Measurements from ENCODE around the gene PROS1. TPM values are rescaled to one million over a fixed set of nuclear protein-coding genes. Genes with fewer than 3 reads are reported as not detected.

The PROS1 gene
- total and polyA plus RNA-seq, 2 of the 8 experiments (the other 6 are each of a cell fraction or from before 2014, with no cell fraction given), result 0.65 to 2.5 TPM

DNA sequence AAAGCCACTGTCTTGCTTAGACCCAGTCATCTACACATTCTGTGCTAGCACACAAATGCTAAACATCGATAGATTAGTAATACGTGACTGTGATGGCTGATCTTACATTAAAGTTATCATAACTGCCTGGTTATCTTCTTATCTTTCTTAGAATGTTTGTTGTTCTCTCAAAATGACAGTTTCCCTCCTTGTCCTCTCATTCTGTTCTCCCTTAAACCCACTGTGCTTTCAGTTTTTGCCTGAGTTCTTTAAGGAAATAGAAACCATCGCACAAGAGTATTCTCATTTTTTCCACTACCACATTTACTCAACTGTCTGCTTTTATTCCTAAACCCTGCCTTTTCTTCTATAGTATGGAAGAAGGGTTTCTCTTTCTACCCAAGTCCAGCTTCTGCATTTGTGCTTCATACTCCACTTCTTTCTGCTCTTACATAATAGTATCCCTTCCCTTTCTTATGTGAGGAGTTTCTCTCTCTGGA, 37.6 kb upstream of the PROS1 start (continued):
- TF ChIP-seq, protein P1, sequence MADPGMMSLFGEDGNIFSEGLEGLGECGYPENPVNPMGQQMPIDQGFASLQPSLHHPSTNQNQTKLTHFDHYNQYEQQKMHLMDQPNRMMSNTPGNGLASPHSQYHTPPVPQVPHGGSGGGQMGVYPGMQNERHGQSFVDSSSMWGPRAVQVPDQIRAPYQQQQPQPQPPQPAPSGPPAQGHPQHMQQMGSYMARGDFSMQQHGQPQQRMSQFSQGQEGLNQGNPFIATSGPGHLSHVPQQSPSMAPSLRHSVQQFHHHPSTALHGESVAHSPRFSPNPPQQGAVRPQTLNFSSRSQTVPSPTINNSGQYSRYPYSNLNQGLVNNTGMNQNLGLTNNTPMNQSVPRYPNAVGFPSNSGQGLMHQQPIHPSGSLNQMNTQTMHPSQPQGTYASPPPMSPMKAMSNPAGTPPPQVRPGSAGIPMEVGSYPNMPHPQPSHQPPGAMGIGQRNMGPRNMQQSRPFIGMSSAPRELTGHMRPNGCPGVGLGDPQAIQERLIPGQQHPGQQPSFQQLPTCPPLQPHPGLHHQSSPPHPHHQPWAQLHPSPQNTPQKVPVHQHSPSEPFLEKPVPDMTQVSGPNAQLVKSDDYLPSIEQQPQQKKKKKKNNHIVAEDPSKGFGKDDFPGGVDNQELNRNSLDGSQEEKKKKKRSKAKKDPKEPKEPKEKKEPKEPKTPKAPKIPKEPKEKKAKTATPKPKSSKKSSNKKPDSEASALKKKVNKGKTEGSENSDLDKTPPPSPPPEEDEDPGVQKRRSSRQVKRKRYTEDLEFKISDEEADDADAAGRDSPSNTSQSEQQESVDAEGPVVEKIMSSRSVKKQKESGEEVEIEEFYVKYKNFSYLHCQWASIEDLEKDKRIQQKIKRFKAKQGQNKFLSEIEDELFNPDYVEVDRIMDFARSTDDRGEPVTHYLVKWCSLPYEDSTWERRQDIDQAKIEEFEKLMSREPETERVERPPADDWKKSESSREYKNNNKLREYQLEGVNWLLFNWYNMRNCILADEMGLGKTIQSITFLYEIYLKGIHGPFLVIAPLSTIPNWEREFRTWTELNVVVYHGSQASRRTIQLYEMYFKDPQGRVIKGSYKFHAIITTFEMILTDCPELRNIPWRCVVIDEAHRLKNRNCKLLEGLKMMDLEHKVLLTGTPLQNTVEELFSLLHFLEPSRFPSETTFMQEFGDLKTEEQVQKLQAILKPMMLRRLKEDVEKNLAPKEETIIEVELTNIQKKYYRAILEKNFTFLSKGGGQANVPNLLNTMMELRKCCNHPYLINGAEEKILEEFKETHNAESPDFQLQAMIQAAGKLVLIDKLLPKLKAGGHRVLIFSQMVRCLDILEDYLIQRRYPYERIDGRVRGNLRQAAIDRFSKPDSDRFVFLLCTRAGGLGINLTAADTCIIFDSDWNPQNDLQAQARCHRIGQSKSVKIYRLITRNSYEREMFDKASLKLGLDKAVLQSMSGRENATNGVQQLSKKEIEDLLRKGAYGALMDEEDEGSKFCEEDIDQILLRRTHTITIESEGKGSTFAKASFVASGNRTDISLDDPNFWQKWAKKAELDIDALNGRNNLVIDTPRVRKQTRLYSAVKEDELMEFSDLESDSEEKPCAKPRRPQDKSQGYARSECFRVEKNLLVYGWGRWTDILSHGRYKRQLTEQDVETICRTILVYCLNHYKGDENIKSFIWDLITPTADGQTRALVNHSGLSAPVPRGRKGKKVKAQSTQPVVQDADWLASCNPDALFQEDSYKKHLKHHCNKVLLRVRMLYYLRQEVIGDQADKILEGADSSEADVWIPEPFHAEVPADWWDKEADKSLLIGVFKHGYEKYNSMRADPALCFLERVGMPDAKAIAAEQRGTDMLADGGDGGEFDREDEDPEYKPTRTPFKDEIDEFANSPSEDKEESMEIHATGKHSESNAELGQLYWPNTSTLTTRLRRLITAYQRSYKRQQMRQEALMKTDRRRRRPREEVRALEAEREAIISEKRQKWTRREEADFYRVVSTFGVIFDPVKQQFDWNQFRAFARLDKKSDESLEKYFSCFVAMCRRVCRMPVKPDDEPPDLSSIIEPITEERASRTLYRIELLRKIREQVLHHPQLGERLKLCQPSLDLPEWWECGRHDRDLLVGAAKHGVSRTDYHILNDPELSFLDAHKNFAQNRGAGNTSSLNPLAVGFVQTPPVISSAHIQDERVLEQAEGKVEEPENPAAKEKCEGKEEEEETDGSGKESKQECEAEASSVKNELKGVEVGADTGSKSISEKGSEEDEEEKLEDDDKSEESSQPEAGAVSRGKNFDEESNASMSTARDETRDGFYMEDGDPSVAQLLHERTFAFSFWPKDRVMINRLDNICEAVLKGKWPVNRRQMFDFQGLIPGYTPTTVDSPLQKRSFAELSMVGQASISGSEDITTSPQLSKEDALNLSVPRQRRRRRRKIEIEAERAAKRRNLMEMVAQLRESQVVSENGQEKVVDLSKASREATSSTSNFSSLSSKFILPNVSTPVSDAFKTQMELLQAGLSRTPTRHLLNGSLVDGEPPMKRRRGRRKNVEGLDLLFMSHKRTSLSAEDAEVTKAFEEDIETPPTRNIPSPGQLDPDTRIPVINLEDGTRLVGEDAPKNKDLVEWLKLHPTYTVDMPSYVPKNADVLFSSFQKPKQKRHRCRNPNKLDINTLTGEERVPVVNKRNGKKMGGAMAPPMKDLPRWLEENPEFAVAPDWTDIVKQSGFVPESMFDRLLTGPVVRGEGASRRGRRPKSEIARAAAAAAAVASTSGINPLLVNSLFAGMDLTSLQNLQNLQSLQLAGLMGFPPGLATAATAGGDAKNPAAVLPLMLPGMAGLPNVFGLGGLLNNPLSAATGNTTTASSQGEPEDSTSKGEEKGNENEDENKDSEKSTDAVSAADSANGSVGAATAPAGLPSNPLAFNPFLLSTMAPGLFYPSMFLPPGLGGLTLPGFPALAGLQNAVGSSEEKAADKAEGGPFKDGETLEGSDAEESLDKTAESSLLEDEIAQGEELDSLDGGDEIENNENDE (IDR thresholded peaks at IDR 0.05; ENCODE audit: insufficient replicate concordance, low read length), result no peak
- TF ChIP-seq RAD21 (IDR thresholded peaks at IDR 0.05 in 1 of 2, conservative IDR thresholded peaks at IDR 0.05 in 1 of 2; ENCODE audit: low read depth in 2 of 2, low read length in 2 of 2), result no peak
- TF ChIP-seq JUND (IDR thresholded peaks at IDR 0.05; ENCODE audit: low read length), result no peak
- no peak for TF ChIP-seq TEAD4 (IDR thresholded peaks at IDR 0.05; ENCODE audit: low read depth, low read length)
- no peak for TF ChIP-seq MAX (IDR thresholded peaks at IDR 0.05)
- no peak for TF ChIP-seq CTBP2 (IDR thresholded peaks at IDR 0.05; ENCODE audit: borderline replicate concordance, insufficient read depth, insufficient read length, low read length)
- no peak for TF ChIP-seq CHD1 (IDR thresholded peaks at IDR 0.05; ENCODE audit: low read depth, low read length)
